22Rv1 (cell line): ENCODE results near the gene GATAD2A.
"Not testable (repeated sequence)": the region's sequence is repeated elsewhere in the genome, so short reads cannot be mapped to it uniquely, and the experiment has no call there.

ENCODE experiments used
- H3K27ac ChIP-seq: fragments of 450-650 bp; 2 replicates; pipeline ENCODE4 v1.5.1; 2017
- CTCF ChIP-seq: fragments of 450-650 bp; IDR thresholded peaks from 2 replicates; pipeline ENCODE4 v1.5.1; 2017; ENCODE audit warnings: mild to moderate bottlenecking
- ZFX ChIP-seq: fragments of 450-650 bp; IDR thresholded peaks from 2 replicates; pipeline ENCODE4 v1.6.1; 2017; ENCODE audit warnings: antibody characterized with exemption, borderline replicate concordance

Gene GATAD2A

GRCh38 chr19:19446655-19447437, 41.4 kb downstream of the GATAD2A start:
- TF ChIP-seq ZFX (no peak), CTCF (no peak)
- no peak overlapping the region for H3K27ac ChIP-seq

DNA sequence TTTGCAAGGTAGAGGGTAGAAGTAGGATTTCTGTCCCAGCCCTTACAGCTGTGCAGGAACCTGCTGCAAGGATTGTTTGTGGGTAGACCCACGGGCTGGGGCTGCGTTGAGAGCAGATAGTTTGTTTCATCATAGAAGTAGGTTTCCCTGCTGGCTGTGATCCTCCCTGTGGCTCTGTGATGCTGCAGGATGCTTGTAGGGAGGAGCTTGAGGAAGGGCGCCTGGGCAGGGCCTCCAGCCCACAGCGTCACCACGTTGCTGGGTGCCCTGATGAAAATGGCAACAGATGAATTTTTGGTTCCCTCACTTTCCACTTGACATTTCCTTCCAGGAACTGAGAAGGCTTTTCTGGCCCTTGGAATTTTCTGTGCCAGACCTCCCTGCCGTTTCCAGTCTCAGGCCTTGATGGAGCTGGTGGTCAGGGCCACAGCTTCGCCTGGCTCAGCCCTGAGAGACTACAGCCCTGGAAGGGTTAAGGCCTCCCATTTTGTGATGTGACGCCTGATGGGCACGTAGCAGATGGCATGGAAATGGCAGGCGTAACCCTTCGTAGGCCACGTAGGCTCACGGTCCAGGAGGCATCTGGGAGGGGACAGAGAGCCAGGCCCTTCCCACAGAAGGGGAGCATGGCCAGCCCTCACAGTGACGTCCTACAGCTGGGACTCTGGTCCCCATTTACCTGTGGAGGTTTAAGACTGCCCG, 42.2 kb downstream of the GATAD2A start:
- TF ChIP-seq CTCF: no peak
- no peak for TF ChIP-seq ZFX

GRCh38 chr19:19448238-19448544, 42.7 kb downstream of the GATAD2A start:
- H3K27ac ChIP-seq: no peak overlapping the region
- no peak for TF ChIP-seq CTCF
- no peak for TF ChIP-seq ZFX

More for the DNA sequence above, 42.2 kb downstream of the GATAD2A start:
- H3K27ac ChIP-seq: no peak overlapping the region

GRCh38 chr19:19451429-19452242, 46.2 kb downstream of the GATAD2A start:
- H3K27ac ChIP-seq: no peak overlapping the region; the same call in 1 of the 2 replicates
- TF ChIP-seq ZFX (no peak), CTCF (no peak)

GRCh38 chr19:19452243-19453124, 47.0 kb downstream of the GATAD2A start:
- TF ChIP-seq ZFX (no peak), CTCF (no peak)
- H3K27ac ChIP-seq: no peak overlapping the region; the same call in 1 of the 2 replicates

GRCh38 chr19:19453125-19453454, 47.6 kb downstream of the GATAD2A start:
- TF ChIP-seq ZFX (no peak), CTCF (no peak)
- H3K27ac ChIP-seq: no peak overlapping the region

DNA sequence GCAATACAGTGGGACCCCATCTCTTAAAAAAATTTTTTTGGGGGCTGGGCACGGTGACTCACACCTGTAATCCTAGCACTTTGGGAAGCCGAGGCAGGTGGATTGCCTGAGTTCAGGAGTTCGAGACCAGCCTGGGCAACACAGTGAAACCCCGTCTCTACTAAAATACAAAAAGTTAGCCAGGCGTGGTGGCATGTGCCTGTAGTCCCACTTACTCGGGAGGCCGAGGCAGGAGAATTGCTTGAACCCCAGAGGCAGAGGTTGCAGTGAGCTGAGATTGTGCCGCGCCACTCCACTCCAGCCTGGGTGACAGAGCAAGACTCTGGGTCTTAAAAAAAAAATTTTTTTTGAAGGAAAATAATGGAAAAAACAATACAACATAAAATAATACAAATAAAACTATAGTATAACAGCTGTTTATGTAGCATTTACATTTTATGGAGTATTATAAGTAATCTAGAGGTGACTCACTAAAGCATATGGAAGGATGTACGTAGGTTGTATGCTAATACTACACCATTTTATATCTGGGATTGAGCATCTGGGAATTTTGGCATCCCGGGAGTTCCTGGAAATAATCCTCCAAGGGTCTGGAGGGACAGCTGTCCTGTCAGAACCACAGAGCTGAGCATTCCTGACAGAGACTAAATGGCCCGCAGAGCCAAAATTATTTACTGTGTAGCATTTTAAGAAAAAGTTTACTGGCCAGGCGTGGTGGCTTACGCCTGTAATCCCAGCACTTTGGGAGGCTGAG, 49.9 kb downstream of the GATAD2A start:
- not testable (repeated sequence) for H3K27ac ChIP-seq
